Measurements from ENCODE around the gene OR6J1. TPM values are rescaled to one million over a fixed set of nuclear protein-coding genes. Genes with fewer than 3 reads are reported as not detected.

OR6J1 gene
- total and polyA plus RNA-seq, 2 of the 13 experiments (the other 11 are each of a cell fraction or from before 2014, with no cell fraction given): not detected

DNA sequence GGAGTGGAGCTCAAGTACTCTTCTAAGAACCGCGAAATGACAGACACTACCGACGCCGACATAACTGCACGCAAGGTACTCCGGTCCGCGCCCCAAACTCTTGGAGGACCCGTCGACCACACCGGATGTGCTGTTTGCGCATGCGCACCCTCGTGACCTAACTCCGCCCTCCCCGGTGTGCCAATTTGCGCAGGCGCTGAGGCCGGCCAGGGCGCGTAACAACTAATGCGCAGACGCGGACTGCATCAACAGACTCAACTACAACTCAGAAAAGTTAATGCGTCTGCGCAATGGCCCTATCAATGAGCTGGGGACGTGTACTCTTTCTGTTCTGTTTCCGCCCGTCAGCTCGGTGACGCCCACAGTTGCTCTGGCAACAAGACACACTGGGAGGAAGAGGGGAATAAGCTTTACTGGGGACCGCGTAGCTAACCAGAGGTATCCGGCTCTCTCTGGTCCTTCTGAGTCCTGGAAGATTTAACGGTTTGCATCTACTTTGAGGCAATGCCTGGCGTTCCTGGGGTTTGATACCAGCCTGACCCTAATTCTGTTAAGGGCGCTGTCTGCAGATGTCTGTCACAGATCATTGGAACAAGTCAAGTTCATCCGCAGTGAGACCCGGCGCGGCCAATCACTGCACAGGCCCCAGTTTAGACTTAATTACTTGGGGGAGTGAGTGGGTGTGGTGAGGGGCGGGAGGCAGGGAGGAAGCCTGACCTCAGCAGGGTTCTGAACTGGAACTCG is 54.9 kb downstream of the OR6J1 start, which contains the start of gene DAD1 (continued):
- TF ChIP-seq ZNF296 (CRISPR knock-in tag; conservative IDR thresholded peaks at IDR 0.05) (no peak), HOXA5 (CRISPR knock-in tag; IDR thresholded peaks at IDR 0.05) (peak; percentile 46), ESRRA (CRISPR knock-in tag; IDR thresholded peaks at IDR 0.05; ENCODE audit: low read depth) (0 out of 2 replicates have a peak, but pooled peaks have one; percentile 24), ZNF672 (CRISPR knock-in tag; IDR thresholded peaks at IDR 0.05) (no peak), ZNF124 (CRISPR knock-in tag; IDR thresholded peaks at IDR 0.05) (peak; percentile 80), ZFX (CRISPR knock-in tag; IDR thresholded peaks at IDR 0.05; ENCODE audit: low read depth) (peak; percentile 73; the same call in 1 of the 2 replicates), WIZ (CRISPR knock-in tag; IDR thresholded peaks at IDR 0.05) (no peak), ATF7 (IDR thresholded peaks at IDR 0.05) (no peak), ATF7 (CRISPR knock-in tag; IDR thresholded peaks at IDR 0.05) (peak; percentile 78), ZNF20 (CRISPR knock-in tag; IDR thresholded peaks at IDR 0.05) (no peak), PREB (CRISPR knock-in tag; IDR thresholded peaks at IDR 0.05) (no peak), ZNF776 (CRISPR knock-in tag; IDR thresholded peaks at IDR 0.05) (peak; percentile 22), ZSCAN21 (CRISPR knock-in tag; IDR thresholded peaks at IDR 0.05; ENCODE audit: borderline replicate concordance) (no peak; the same call in 1 of the 2 replicates), RXRB (CRISPR knock-in tag; IDR thresholded peaks at IDR 0.05; ENCODE audit: borderline replicate concordance) (peak; percentile 50), U2AF1 (optimal IDR thresholded peaks at IDR 0.05; ENCODE audit: low read depth, low read length) (no peak), STAG1 (CRISPR knock-in tag; IDR thresholded peaks at IDR 0.05) (no peak), CHD4 (IDR thresholded peaks at IDR 0.05; ENCODE audit: borderline replicate concordance, low read length) (peak; percentile 94; the same call in 1 of the 2 replicates), RFX1 (IDR thresholded peaks at IDR 0.05) (peak; percentile 100), ZNF33B (CRISPR knock-in tag; IDR thresholded peaks at IDR 0.05) (peak; percentile 94), BORCS8-MEF2B (CRISPR knock-in tag; IDR thresholded peaks at IDR 0.05) (peak; percentile 54; the same call in 1 of the 2 replicates), PAWR (CRISPR knock-in tag; IDR thresholded peaks at IDR 0.05; ENCODE audit: borderline replicate concordance) (no peak)
- TF ChIP-seq, protein P1, sequence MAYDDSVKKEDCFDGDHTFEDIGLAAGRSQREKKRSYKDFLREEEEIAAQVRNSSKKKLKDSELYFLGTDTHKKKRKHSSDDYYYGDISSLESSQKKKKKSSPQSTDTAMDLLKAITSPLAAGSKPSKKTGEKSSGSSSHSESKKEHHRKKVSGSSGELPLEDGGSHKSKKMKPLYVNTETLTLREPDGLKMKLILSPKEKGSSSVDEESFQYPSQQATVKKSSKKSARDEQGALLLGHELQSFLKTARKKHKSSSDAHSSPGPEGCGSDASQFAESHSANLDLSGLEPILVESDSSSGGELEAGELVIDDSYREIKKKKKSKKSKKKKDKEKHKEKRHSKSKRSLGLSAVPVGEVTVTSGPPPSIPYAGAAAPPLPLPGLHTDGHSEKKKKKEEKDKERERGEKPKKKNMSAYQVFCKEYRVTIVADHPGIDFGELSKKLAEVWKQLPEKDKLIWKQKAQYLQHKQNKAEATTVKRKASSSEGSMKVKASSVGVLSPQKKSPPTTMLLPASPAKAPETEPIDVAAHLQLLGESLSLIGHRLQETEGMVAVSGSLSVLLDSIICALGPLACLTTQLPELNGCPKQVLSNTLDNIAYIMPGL (CRISPR knock-in tag; IDR thresholded peaks at IDR 0.05; ENCODE audit: borderline replicate concordance in 1 of 2, low read depth in 1 of 2): peak; percentile 71 to 74; a peak in 3 of 4 replicates
- TF ChIP-seq, protein P2, sequence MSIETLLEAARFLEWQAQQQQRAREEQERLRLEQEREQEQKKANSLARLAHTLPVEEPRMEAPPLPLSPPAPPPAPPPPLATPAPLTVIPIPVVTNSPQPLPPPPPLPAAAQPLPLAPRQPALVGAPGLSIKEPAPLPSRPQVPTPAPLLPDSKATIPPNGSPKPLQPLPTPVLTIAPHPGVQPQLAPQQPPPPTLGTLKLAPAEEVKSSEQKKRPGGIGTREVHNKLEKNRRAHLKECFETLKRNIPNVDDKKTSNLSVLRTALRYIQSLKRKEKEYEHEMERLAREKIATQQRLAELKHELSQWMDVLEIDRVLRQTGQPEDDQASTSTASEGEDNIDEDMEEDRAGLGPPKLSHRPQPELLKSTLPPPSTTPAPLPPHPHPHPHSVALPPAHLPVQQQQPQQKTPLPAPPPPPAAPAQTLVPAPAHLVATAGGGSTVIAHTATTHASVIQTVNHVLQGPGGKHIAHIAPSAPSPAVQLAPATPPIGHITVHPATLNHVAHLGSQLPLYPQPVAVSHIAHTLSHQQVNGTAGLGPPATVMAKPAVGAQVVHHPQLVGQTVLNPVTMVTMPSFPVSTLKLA (IDR thresholded peaks at IDR 0.05): peak; percentile 82
- TF ChIP-seq, protein P3, sequence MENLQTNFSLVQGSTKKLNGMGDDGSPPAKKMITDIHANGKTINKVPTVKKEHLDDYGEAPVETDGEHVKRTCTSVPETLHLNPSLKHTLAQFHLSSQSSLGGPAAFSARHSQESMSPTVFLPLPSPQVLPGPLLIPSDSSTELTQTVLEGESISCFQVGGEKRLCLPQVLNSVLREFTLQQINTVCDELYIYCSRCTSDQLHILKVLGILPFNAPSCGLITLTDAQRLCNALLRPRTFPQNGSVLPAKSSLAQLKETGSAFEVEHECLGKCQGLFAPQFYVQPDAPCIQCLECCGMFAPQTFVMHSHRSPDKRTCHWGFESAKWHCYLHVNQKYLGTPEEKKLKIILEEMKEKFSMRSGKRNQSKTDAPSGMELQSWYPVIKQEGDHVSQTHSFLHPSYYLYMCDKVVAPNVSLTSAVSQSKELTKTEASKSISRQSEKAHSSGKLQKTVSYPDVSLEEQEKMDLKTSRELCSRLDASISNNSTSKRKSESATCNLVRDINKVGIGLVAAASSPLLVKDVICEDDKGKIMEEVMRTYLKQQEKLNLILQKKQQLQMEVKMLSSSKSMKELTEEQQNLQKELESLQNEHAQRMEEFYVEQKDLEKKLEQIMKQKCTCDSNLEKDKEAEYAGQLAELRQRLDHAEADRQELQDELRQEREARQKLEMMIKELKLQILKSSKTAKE (CRISPR knock-in tag; IDR thresholded peaks at IDR 0.05; ENCODE audit: borderline replicate concordance): peak; percentile 45; the same call in 1 of the 2 replicates
